ENCODE measurements around the gene KCNA2. TPM values are rescaled to one million over a fixed set of nuclear protein-coding genes. Genes with fewer than 3 reads are reported as not detected.

The KCNA2 gene
- total RNA-seq (1 to 10 TPM in 5 of 7 donors, under 1 TPM in 2; 0.65 to 2.6 (median 1.4) TPM), polyA plus RNA-seq (under 1 TPM; 0.09 to 0.13 (median 0.11) TPM)
- long read RNA-seq, donor 1 = 0 reads
- long read RNA-seq, donor 2 = 0 reads

- no peak for TF ChIP-seq CTCF (IDR thresholded peaks at IDR 0.05 in 8 of 11, conservative IDR thresholded peaks at IDR 0.05 in 3 of 11)
- TF ChIP-seq POLR2A (IDR thresholded peaks at IDR 0.05) = no peak
- TF ChIP-seq POLR2AphosphoS5 (IDR thresholded peaks at IDR 0.05) = peak in 1 of 3 donors; percentile 30
- Histone ChIP-seq H3K27ac (no peak within 1 kb of the TSS), H3K36me3 (no peaks in the 10 kb centered on the region), H3K9me3 (no peaks in the 10 kb centered on the region), H3K27me3 (replicated peaks in 1 of 7) (peaks cover 5 to 88% (median 49%) of the 10 kb centered on the region in 7 donors), H3K4me1 (peaks cover 7 to 30% (median 26%) of the 10 kb centered on the region in 6 donors), H3K4me3 (peak within 1 kb of the TSS; percentile 27 to 76 (median 50))
- intact Hi-C loops (cut with DNase I; ENCODE audit: low total_unique reads) = no loop called here
- 2 to 7% (median 3%) methylated on average over 11 to 41 of the region's 41 CpGs for WGBS, 5 donors
- peak; percentile 75 for DNase-seq
Measured at GRCh38 chr1:110605901-110606656, at the start of gene KCNA2. Gene KCNA2, minus strand, starts transcription at chr1:110606358. Its CDS starts 1,576 bp downstream, at chr1:110604782.

- no peak for TF ChIP-seq CTCF (IDR thresholded peaks at IDR 0.05 in 8 of 11, conservative IDR thresholded peaks at IDR 0.05 in 3 of 11)
- intact Hi-C loops (cut with DNase I; ENCODE audit: low total_unique reads) = no loop called here
- no peak overlapping the region for H3K27ac ChIP-seq
- H3K9me3 ChIP-seq = no peaks in the 10 kb centered on the region
- H3K4me3 ChIP-seq = no peak overlapping the region
- peaks cover 20 to 31% (median 23%) of the 10 kb centered on the region in 6 donors for H3K4me1 ChIP-seq
- H3K36me3 ChIP-seq = no peaks in the 10 kb centered on the region
- H3K27me3 ChIP-seq (replicated peaks in 1 of 7) = no peaks in the 10 kb centered on the region
- no peak for DNase-seq
- 91 to 94% (median 91%) methylated on average over 2 of the region's 2 CpGs for whole genome bisulfite sequencing, 5 donors
Measured at GRCh38 chr1:110650609-110651008, 44.5 kb upstream of the KCNA2 start.

- Histone ChIP-seq H3K9me3 (no peaks in the 10 kb centered on the region), H3K27me3 (replicated peaks in 1 of 7) (no peaks in the 10 kb centered on the region), H3K36me3 (no peaks in the 10 kb centered on the region), H3K4me3 (no peak overlapping the region), H3K4me1 (peaks cover 21 to 53% (median 44%) of the 10 kb centered on the region in 6 donors), H3K27ac (peak overlapping the region in 5 of 8 donors; percentile 44 to 77 (median 62))
- TF ChIP-seq POLR2AphosphoS5 (IDR thresholded peaks at IDR 0.05) (no peak), POLR2A (IDR thresholded peaks at IDR 0.05) (no peak), CTCF (IDR thresholded peaks at IDR 0.05 in 8 of 11, conservative IDR thresholded peaks at IDR 0.05 in 3 of 11) (no peak)
- DNase-seq = no peak
- intact Hi-C loops (cut with DNase I; ENCODE audit: low total_unique reads) = no loop called here
- WGBS, 5 donors = 67 to 83% (median 71%) methylated on average over 2 of the region's 2 CpGs
Measured at GRCh38 chr1:110648417-110648816, 42.3 kb upstream of the KCNA2 start.

GRCh38 chr1:110647254-110647891, 41.2 kb upstream of the KCNA2 start:
- intact Hi-C loops (cut with DNase I; ENCODE audit: low total_unique reads) = no loop called here
- Histone ChIP-seq H3K27ac (peak overlapping the region; percentile 4 to 77 (median 58)), H3K9me3 (no peaks in the 10 kb centered on the region), H3K4me3 (no peak overlapping the region), H3K36me3 (no peaks in the 10 kb centered on the region), H3K27me3 (replicated peaks in 1 of 7) (no peaks in the 10 kb centered on the region), H3K4me1 (peaks cover 18 to 64% (median 48%) of the 10 kb centered on the region in 6 donors)
- DNase-seq = no peak
- TF ChIP-seq CTCF (IDR thresholded peaks at IDR 0.05 in 8 of 11, conservative IDR thresholded peaks at IDR 0.05 in 3 of 11) = no peak
- no peak for TF ChIP-seq POLR2AphosphoS5 (IDR thresholded peaks at IDR 0.05)
- no peak for TF ChIP-seq POLR2A (IDR thresholded peaks at IDR 0.05)
- WGBS, 5 donors = 6 to 11% (median 10%) methylated on average over 5 of the region's 5 CpGs
